LNCaP clone FGC (cell line): ENCODE data around the gene IBTK.

ENCODE experiments used
- DNase-seq: peaks from one replicate; pipeline ENCODE4 v3.0.0-alpha.2; 2011; ENCODE audit warnings: low read depth
- H3K4me3 ChIP-seq: 2 replicates; pipeline ENCODE4 v1.5.1; 2011; ENCODE audit warnings: mild to moderate bottlenecking, low read depth, low read length, control low read depth
- CTCF ChIP-seq: IDR thresholded peaks from 2 replicates; pipeline ENCODE4 v1.5.1; 2012; ENCODE audit warnings: mild to moderate bottlenecking; ENCODE audit not compliant: control insufficient read depth, insufficient read depth; ENCODE audit errors: extremely low read depth

Gene IBTK

GRCh38 chr6:82179415-82179814 lies 68.1 kb downstream of the IBTK start:
- DNase-seq: no peak
- no peak for TF ChIP-seq CTCF
- no peak overlapping the region for H3K4me3 ChIP-seq

GRCh38 chr6:82178759-82179112 lies 68.8 kb downstream of the IBTK start:
- no peak for TF ChIP-seq CTCF
- no peak overlapping the region for H3K4me3 ChIP-seq
- DNase-seq: no peak

GRCh38 chr6:82178077-82178758 lies 69.3 kb downstream of the IBTK start:
- peak; percentile 56 for DNase-seq
- H3K4me3 ChIP-seq: no peak overlapping the region
- peak; percentile 55 for TF ChIP-seq CTCF

GRCh38 chr6:82176616-82177015 lies 70.9 kb downstream of the IBTK start:
- no peak for TF ChIP-seq CTCF
- no peak for DNase-seq
- no peak overlapping the region for H3K4me3 ChIP-seq

GRCh38 chr6:82172594-82172993 lies 75.0 kb downstream of the IBTK start:
- DNase-seq: no peak
- TF ChIP-seq CTCF: no peak
- no peak overlapping the region for H3K4me3 ChIP-seq

GRCh38 chr6:82169138-82169876 lies 78.2 kb downstream of the IBTK start:
- no peak for TF ChIP-seq CTCF
- no peak overlapping the region for H3K4me3 ChIP-seq
- no peak for DNase-seq

GRCh38 chr6:82166493-82166892 lies 81.1 kb downstream of the IBTK start:
- H3K4me3 ChIP-seq: no peak overlapping the region
- no peak for DNase-seq
- TF ChIP-seq CTCF: no peak
